ENCODE measurements around the gene PPP2R2B.
A peak's percentile ranks its signal among the peaks of the same experiment; 100 is the strongest.

PPP2R2B gene

DNA sequence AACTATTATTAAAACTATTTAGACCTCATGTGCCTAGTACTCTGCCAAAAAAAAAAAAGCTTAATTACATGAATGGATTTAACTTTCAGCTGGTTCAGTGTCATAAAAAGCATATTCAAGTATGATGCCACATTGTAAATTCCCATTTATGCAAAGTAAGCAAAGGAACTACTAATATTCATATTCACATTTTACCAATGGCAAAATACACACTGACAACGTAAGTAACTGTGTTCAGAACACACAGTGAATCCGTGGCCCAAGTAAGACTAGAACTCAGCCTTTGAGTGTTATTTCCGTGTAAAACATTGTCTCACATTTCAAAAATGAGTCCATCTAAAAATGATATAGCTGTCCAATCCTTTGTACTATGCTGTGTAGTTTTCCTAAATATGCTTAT, 56.8 kb downstream of the PPP2R2B start:
- DNase-seq, result no peak

DNA sequence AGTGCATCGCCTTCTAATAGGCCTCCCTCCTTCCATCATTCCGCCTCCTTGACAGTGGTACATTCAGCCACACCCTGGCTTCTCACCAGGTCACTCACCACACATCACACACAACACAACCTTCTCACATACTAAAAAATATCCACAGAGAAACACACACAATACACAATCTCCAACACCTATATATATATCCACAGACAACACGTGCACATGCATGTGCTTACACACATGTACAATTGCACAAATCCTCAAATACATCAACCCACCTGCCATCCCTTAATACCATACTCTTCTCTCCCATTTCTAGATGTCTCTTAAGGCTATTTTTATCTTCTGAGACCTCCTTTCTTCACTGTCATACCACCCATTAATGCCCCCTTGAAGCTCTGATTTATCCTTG, 57.6 kb downstream of the PPP2R2B start:
- no peak for DNase-seq

DNA sequence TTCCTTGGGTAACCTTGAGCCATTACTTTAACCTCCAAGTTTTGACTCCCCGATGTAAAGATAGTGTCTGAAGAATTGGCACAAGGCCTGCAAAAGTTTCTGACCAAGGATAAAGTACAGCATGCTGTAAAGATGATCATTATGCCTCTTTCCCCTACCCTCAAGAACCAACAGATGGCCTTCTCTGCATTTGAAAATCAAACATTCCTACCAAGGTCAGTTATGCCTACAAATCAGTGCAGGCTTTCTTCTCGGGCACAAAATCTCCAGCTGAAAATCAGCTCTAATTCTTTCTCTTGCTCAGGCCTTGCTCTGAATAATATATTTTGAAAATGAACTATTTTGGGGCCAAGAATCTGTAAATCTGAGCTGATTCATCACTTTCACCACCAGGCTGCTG, 59.7 kb downstream of the PPP2R2B start:
- DNase-seq, result no peak

DNA sequence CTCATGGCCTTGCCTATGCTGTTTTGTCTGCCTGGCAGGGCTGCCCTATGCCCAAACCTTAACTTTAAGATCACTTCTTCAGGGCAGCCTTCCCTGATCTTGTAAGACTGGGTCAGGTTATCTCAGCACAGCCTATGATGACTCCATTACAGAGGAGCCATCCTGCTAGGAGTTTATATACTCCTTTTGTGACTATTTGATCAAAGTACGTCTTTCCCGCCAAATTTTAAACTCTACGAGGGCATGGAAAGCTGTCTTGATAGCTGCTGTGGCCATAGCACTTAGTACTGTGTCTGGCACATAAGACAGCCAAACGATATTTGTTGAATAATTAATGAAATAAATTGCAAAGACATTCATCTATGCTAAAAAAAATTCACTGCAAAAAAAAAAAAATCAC, 60.6 kb downstream of the PPP2R2B start:
- no peak for DNase-seq

DNA sequence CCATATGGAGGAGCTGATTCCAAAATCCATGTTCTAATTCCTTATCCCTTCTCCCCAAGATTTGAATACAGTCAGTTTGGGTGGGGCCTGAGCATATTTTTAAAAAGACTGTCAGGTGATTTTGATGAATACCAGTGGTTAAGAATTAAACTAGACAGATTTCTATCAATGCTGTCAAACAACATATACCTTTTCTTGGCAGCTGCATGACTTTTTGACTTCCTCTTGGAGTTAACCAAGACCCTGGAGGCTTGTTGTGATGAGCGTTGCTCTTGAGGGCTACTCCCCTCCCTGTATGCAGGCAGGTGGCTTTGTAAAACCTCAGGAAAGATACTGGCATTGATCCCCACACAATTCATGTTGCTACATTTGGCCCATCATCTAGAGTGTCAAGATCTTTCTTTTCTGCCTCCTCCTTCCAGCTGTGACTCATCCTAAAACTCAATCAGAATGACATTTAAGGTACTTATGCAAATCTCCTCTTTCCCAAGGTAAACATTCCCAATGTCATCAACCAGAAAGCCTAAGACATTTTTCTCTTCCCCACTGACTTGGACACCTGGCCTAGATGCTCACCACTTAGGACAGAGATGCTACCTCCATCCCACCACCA, 61.7 kb downstream of the PPP2R2B start:
- DNase-seq, result peak in 1 of 3 experiments; percentile 67

DNA sequence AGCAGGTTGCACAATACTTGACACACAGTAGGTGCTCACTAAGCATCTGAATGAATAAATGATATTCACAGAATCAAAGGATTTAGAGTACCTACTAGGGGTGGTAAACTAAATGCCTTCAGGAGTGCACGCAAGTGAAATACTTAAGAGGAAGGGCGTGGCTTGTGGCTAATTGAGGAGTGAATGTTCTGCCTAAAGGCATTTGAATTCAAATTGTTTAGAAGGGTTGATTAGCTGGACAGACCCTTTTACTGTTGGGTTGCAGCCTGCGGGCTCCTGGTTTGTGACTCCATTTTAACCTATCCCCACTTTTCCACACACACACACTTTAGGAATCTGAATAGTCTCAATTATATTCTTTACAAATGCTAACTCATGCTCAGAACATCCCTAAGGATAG, 63.1 kb downstream of the PPP2R2B start:
- DNase-seq, result peak in 1 of 3 experiments; percentile 5

DNA sequence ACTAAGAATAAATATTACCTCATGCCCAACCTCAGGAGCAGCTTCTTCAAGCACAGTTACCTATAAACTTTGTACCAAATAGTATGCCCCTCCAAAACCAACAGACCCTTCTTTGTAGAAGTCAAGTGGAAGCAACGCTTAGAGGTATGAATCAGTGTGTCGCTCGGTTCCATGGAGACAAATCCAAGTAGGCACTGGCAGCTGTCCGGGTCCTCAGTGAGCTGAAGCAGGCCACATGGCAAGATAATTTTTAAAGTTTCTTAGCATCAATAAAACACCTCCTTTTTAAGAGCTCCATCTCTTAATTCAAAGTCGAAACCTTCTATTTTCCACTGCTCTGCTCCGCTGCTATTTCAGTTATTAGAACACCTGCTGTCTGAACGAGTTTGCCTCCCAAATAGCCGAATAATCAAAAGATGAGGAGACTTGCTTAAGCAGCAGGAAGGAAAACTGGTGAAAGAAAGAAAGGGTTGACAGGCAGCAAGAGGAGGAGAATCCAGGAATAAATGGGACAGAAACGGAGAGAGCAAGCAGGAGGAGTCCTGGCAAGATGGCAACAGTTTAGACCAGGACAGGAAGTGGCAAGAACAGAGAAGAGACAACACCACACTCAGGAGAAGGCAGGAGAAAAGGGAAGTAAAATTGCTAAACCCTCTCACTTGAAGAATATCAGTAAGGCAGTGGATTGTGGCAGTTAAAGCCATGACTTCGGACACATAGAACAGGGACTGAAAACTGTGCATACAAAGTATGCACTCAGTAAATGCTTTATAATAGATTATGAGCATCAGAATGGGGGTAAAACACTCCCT, 65.0 kb downstream of the PPP2R2B start:
- no peak for DNase-seq

DNA sequence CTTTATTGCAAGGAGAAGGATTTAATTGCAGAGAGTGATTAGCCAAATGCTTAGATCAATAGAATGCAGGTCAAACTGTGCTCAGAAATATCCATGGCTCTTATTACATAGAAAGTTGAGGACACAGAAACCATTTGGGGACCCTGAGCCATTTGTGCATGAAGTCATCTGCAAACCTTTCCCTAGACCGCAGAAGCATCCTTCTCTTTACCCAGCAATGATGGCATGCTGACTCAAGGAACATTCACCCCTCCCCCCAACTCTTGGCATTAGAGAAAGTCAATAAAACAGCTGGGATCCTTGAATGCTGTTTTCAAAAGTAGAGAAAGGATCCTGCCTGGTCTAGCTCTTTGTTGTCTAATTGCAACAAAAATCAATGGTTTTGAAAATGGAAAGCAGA, 73.5 kb downstream of the PPP2R2B start:
- peak in 2 of 3 experiments; percentile 25 to 29 for DNase-seq

DNA sequence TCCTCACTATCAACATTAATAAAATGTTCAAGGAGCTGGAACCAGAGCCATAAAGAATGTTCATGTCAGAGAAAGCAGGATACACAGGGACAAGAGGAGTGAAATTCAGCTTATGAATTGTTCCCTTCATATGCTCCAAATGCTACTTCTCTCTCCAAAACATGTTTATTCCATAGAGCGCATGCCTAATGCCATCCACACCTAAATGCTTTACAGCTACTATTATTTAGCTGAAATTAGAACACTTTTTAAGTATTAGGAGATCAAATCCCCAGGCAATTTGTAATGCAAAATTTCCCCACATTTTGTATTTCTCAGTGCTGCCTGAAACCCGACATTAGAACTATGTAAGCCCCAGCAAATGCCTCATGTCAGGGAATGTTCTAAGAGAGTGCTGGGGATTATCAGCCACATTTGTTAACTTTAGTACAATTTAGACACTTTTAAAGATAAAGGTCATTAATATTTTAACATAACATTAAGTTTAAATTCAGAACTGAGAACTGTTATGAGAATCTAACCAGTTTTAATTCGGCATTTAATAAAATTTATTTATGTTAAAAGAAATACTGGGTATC, 75.5 kb downstream of the PPP2R2B start:
- no peak for DNase-seq

DNA sequence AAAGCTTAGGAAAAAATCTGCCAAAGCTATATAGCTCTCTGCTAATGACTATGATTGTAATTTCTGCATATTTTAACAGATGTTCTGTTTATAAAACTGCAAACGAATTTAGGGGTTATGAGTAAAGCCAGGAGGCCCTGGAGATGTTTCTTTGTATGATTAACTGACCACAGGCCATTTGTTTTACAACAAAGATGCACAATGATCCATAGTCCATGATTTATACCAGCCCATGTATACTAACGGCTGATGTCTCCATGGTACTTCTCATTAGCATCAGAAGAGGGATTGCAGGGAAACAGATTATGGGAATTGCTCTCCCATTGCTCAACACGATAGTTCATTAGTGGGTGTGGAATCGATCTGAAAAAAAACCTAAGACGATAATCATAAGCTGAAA, 78.9 kb downstream of the PPP2R2B start:
- DNase-seq, result no peak

DNA sequence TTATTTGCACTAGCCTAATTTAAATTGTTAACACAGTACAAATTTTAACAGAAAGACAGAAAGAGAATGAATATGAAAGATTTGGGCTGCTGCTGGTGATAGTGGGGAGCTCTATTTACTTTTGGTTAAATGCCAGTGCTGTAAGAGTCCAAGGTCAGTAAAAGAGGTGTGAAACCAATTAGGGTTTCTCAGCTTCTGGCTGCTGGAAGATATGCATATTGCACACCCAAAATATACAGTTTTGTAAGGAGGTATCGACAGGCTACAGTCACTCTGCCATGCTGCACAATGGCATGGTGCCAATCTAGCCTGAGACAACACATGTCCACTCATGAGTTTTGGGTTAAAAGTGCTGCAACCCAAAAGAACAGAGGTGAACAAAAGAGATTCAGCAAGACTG, 79.3 kb downstream of the PPP2R2B start:
- no peak for DNase-seq

DNA sequence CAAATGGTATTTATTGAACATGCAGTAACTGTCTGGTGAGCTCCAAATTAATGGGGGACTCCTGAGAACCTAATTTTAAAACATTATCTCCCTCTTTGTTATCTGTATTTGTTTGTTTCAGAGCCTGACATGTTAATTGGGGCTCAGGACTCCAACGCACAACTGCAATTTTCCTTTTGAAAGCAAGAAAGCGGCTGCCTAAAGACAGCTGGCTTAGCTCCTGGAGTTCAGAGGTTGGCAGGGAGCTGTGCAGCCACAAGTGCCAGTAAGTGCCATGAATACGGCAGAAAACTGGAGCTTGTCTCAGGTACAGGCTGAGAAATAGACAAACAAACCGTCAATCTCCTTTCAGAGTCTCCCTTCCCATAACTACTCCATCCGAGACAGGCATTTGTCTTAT, 80.9 kb downstream of the PPP2R2B start:
- DNase-seq, result peak; percentile 53 to 85 (median 75)

DNA sequence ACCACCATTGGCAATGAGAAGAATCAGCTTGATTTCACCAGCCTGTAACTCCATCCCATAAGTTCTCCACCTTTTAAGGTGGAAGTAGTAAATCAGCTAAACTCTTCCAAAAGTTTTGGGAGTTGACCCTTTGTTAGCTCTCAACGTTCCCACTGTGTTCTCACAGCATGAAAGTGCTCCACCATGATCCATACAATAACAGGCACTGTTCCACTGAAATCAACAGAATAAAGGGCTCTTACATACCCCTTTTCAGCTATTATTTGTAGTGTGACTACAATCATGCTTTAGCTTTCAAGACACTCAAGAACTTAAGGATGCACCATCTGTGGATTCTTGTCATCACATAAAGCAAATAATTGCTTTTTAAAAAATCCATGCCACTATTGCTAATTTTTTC, 81.6 kb downstream of the PPP2R2B start:
- DNase-seq, result peak in 2 of 3 experiments; percentile 42 to 58

DNA sequence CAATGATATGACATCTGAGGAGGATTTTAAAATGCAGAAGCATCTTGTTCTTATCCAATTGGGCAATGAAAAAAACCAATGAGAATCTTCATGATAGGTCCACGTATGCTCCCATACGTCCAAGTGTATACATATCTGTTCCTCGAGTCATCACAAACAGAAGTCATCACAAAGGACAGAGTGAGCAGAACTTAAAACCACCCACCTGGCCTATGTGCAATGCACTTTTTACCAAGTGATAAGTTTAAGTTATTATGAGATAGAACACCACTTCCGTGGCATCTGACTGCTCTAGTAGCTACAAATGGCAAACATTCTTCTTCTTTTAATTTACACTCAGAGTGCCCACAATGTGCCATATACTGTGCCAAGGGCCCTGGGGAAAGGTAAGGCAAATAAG, 82.4 kb downstream of the PPP2R2B start:
- DNase-seq, result no peak

DNA sequence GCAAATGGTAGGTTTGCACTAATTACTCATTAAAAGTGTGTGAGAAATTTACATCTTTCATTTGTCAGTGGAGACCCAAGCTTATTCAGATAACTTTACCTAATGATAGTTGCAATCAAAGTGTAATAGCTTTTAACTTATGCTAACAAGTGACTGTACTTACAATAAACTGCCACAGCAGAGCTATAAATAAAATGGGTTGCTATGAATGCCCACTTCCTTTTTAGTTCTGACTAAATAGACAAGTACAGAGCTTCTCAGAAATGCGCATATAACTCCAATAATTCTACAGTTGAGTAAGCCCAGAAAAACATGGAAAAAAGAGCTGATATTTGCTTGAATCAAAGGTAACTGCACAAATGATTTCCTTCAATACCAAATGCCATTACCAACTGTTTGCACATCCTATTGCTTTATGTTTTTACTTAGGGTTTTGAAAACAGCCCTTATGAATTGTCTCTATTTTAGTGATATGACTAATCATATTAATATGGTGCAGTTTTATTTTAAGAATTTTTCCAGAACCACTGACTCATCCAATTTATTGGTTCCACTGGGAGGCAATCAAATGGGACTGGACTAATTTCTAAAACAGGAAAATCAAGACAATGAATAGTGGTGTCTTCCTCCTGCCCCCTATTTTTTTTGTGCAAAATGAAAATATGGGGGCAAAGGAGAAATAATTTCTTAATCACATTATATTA, 84.1 kb downstream of the PPP2R2B start:
- no peak for DNase-seq

DNA sequence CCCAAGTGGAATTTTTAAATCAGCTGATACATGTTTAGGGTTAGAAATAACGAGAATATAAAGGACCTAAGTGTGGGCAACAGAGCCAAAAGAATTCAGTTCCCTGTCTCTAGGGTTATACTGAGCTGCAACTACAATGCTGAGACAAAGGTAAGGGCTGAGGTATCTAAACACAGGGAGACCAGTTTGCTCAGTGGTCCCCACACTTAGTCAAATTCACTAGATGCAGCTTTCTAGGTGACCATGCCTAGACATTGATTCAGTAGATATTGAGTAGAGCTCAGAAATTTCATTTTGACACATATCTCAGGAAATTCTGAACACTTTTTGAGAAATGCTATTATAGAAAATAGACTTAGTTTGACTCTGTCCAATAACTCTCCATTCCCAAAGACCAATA, 84.8 kb downstream of the PPP2R2B start:
- no peak for DNase-seq

DNA sequence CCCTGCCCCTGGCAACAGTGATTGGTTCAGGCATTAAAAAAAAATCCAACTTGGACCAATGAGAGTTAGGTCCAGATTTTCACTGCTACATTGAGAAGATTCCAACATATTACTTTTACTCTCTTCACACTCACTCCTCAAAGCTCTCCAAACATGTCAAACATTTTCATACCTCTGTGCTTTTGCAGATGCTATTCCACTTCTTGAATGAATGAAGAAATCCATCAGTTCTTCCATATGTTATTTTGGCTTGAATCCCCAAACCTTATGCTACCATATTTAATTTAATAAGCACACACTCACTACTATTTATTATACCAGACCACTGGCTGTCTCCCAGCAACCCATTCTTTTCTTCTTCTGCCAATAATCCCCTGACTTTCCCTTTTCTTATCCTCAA, 87.1 kb downstream of the PPP2R2B start:
- DNase-seq, result no peak

DNA sequence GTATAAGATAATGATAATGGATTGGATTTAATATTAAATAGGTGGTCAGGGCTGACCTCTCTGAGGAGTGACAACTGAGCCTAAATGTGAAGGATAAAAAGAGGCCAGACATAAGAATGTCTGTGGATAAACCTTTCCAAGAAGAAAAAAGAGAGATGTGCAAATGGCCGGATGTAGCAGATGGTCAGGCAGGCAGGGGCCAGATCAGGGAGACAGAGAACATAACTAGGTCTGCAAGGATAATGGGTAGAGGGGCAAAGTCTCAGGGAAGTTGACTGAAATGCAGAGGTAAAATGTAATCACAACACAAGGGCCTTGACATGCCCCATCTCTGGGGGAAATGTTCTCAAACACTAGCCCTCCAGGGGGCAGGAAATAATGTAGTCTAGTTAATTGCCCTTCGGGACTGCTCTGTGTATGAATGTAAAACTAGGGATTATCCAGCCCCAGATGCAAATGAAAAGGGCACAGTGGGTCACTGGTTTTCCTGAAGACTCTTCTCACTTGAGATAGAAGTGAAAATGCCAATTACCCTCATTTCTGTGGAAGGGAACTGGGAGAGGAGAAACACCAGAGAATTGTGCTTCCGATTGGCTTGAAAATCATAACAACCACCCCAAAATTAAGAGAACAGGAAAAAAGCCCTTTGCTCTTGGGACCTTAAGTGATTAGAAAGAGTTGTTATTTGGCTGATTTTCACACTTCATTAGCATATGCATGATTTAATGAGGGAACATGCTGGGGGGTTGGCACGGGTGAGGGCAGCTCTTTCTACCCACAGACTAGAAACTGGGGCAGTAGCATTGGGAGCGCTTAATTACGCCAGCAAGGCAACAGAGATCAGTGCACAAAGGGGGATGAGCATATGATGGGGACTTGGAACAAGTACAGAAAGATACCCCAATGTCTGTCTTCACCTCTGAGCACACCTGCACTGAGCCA, 88.6 kb downstream of the PPP2R2B start:
- DNase-seq, result no peak

DNA sequence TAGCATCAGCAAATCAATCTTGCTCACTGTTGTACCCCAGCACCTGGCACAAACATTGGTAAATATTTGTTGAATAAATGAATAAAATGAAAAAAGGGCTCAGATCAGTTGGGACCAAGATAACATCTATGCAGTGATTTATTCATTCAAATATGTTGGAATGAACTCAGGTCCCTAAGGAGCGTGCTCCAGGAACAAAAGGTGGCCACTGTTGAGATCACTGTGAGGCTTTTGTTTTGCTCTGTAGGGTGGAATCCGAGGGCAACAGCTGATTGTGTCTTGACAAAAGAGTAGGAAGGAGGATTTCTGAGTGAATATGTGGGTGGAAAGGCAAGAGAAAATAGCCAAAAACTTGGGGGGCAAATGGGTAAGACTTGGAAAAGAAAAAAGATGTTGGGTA, 89.7 kb downstream of the PPP2R2B start:
- no peak for DNase-seq

DNA sequence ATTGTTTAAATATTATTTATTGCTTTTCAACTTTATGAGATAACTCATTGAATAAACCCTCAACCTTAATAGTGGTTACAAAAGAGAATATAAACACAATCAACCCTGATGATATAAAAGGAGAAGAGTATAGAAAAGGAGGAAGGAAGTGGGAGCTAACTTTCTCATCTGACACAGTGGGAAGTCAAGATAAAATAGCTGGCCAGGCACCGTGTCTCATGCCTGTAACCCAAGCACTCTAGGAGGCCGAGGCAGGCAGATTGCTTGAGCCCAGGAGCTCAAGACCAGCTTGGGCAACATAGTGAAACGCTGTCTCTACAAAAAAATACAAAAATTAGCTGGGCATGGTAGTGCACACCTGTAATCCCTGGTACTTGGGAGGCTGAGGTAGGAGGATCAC, 93.5 kb downstream of the PPP2R2B start:
- DNase-seq, result no peak

DNA sequence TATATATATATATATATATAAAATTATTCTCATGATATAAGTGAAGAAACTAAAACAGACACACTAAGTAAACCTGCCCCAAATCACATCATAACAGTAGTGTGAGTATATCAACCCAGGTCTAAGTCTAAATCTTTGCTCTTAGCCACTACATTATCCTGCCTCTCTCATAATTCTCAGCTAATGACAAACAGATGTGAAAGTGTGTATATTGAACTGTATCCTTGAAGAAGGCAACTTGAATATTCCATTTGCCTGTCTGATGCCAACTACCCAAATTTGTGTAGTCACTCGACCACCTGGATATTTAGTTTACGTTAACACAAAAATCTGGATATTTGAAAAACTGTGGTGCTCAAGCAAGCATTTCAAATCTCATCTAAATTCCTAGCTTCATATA, 97.4 kb downstream of the PPP2R2B start:
- no peak for DNase-seq

DNA sequence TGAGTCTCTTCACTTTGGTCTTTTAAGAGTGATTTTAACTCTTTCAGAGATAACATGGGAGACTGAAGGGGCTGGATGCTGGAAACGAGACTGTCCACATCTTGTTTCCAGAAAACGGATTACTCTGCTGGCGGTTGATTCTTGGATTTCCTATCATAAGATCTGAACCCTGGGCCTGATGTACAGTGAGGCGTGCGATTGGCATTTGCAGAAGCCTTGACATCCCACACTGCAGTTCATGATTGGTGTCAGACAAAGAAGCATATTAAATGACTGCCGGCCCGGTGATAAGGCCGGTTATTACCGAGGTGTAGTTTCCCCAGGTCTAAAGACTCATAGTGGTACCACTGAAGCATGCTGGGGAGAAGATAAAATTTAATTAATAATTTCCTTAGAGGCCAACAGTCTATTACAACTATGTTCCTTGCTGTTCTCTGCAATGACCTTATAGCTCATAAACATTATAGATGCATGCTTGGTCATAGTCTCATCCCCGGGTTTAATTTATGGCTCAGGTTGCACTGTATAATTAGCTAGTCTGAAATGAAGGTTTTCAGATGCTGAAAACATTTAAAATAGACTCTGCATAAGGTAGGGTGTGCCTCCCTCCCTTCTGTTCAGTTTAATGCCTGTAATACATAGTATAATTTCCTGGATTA, 99.2 kb downstream of the PPP2R2B start:
- peak in 2 of 3 experiments; percentile 4 to 43 for DNase-seq
